D721Med (cell line): Measurements from ENCODE around the gene CDR2L.
A peak's percentile ranks its signal among the peaks of the same experiment; 100 is the strongest.
"Not testable (repeated sequence)": the region's sequence is repeated elsewhere in the genome, so short reads cannot be mapped to it uniquely, and the experiment has no call there.

Source experiments
- DNase-seq: peaks from one replicate; pipeline ENCODE4 v3.0.0; 2011; ENCODE audit warnings: low spot score; ENCODE audit not compliant: insufficient read length
- FAIRE-seq: peaks from 2 replicates; lab custom pipeline; 2011; peaks lifted over from hg19 to GRCh38; lab: Jason Lieb, UNC
- CTCF ChIP-seq: IDR thresholded peaks from 2 replicates; pipeline ENCODE4 v1.5.1; 2012; ENCODE audit warnings: mild to moderate bottlenecking, control low read depth; ENCODE audit not compliant: insufficient read depth; ENCODE audit errors: missing control alignments

Gene CDR2L

GRCh38 chr17:74964988-74965622 lies 22.3 kb upstream of the CDR2L start:
- FAIRE-seq = no peak
- DNase-seq = no peak
- no peak for TF ChIP-seq CTCF

- TF ChIP-seq CTCF = no peak
- FAIRE-seq (no peak), DNase-seq (no peak)
Observed at GRCh38 chr17:74968361-74968780, 19.1 kb upstream of the CDR2L start.

- not testable (repeated sequence) for DNase-seq, FAIRE-seq
Observed at GRCh38 chr17:74969501-74969900, 17.9 kb upstream of the CDR2L start.

- TF ChIP-seq CTCF = no peak
- FAIRE-seq = no peak
- no peak for DNase-seq
Observed at GRCh38 chr17:74970395-74970794, 17.0 kb upstream of the CDR2L start.

- no peak for TF ChIP-seq CTCF
- DNase-seq (no peak), FAIRE-seq (no peak)
Observed at GRCh38 chr17:74971069-74971841, 16.2 kb upstream of the CDR2L start.

GRCh38 chr17:74971842-74972106 lies 15.7 kb upstream of the CDR2L start:
- DNase-seq = no peak
- TF ChIP-seq CTCF = no peak
- FAIRE-seq = no peak

- DNase-seq = peak; percentile 93
- no peak for FAIRE-seq
- no peak for TF ChIP-seq CTCF
Observed at GRCh38 chr17:74972107-74972972, 15.1 kb upstream of the CDR2L start, which contains the start of gene HID1. TSS of gene HID1 (minus strand) at chr17:74972759. CDS start at chr17:74972656, 103 bp downstream.
